ENCODE results near the gene GTF3C1.
"Not testable (repeated sequence)": the region's sequence is repeated elsewhere in the genome, so short reads cannot be mapped to it uniquely, and the experiment has no call there.

- TF ChIP-seq CTCF (IDR thresholded peaks at IDR 0.05; ENCODE audit: low read length); EZH2 (optimal IDR thresholded peaks at IDR 0.05; ENCODE audit: low read depth, low read length): not testable (repeated sequence)
Observed at GRCh38 chr16:27457605-27457900, 92.2 kb downstream of the GTF3C1 start.

All from MM.1S (cell line).